Measurements from ENCODE around the gene TRIM5.

DNA sequence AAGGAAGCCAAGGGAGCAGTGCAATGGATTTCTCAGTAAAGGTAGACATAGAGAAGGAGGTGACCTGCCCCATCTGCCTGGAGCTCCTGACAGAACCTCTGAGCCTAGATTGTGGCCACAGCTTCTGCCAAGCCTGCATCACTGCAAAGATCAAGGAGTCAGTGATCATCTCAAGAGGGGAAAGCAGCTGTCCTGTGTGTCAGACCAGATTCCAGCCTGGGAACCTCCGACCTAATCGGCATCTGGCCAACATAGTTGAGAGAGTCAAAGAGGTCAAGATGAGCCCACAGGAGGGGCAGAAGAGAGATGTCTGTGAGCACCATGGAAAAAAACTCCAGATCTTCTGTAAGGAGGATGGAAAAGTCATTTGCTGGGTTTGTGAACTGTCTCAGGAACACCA, 11.3 kb upstream of the TRIM5 start:
- no peak for TF ChIP-seq POLR2A (IDR thresholded peaks at IDR 0.05)
- TF ChIP-seq, protein P1, sequence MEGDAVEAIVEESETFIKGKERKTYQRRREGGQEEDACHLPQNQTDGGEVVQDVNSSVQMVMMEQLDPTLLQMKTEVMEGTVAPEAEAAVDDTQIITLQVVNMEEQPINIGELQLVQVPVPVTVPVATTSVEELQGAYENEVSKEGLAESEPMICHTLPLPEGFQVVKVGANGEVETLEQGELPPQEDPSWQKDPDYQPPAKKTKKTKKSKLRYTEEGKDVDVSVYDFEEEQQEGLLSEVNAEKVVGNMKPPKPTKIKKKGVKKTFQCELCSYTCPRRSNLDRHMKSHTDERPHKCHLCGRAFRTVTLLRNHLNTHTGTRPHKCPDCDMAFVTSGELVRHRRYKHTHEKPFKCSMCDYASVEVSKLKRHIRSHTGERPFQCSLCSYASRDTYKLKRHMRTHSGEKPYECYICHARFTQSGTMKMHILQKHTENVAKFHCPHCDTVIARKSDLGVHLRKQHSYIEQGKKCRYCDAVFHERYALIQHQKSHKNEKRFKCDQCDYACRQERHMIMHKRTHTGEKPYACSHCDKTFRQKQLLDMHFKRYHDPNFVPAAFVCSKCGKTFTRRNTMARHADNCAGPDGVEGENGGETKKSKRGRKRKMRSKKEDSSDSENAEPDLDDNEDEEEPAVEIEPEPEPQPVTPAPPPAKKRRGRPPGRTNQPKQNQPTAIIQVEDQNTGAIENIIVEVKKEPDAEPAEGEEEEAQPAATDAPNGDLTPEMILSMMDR (IDR thresholded peaks at IDR 0.05) = no peak

All from testis (tissue), 2 donors.